AG10803 (cell line): ENCODE measurements around the gene ZNF366.

ENCODE experiments used
- DNase-seq: peaks from one replicate; pipeline ENCODE4 v3.0.0; 2010; ENCODE audit warnings: low read depth
- H3K4me3 ChIP-seq: 2 replicates; pipeline ENCODE4 v1.5.1; 2011; ENCODE audit warnings: mild to moderate bottlenecking, low read length, control low read depth
- CTCF ChIP-seq: conservative IDR thresholded peaks from 2 replicates; pipeline ENCODE4 v1.5.1; 2011; ENCODE audit warnings: mild to moderate bottlenecking, low read length, control low read depth, inconsistent platforms

Gene ZNF366

GRCh38 chr5:72494623-72495124 lies 12.5 kb downstream of the ZNF366 start:
- H3K4me3 ChIP-seq, result peak overlapping the region; percentile 15
- peak; percentile 87 for DNase-seq
- TF ChIP-seq CTCF, result no peak

GRCh38 chr5:72489536-72489935 lies 17.7 kb downstream of the ZNF366 start:
- no peak for TF ChIP-seq CTCF
- H3K4me3 ChIP-seq, result no peak overlapping the region
- no peak for DNase-seq

- no peak for TF ChIP-seq CTCF
- DNase-seq, result no peak
- H3K4me3 ChIP-seq, result no peak overlapping the region
Observed at GRCh38 chr5:72488756-72489155, 18.5 kb downstream of the ZNF366 start.

GRCh38 chr5:72487177-72487576 lies 20.0 kb downstream of the ZNF366 start:
- H3K4me3 ChIP-seq, result no peak overlapping the region
- TF ChIP-seq CTCF, result no peak
- no peak for DNase-seq

- no peak overlapping the region for H3K4me3 ChIP-seq
- DNase-seq, result peak; percentile 94
- TF ChIP-seq CTCF, result no peak
Observed at GRCh38 chr5:72486371-72486770, 20.8 kb downstream of the ZNF366 start.

GRCh38 chr5:72485430-72485974 lies 21.7 kb downstream of the ZNF366 start:
- TF ChIP-seq CTCF, result no peak
- DNase-seq, result no peak
- H3K4me3 ChIP-seq, result no peak overlapping the region

DNA sequence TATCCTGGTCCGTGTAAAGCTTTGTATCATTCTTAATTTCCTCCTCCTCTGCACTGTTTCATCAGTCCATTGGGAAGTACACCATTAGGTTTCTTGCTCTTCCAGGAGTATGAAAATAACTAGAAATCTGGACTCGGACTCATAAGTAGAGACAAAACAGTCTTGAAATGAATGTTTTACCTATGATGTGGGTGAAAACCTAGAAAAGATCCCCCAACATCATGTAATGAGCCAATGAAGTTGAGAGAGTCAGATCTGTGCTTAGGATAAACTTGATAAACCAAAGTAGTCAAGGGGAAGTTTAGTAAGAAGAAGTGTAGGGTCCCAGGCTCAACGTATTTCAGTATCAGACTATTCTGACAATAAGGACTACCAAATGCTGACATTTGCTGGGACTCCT lies 25.2 kb downstream of the ZNF366 start:
- TF ChIP-seq CTCF, result no peak
- no peak overlapping the region for H3K4me3 ChIP-seq
- DNase-seq, result no peak
